ENCODE measurements around the gene HSD11B1L. TPM values are rescaled to one million over a fixed set of nuclear protein-coding genes. Genes with fewer than 3 reads are reported as not detected.

The HSD11B1L gene
- total RNA-seq, 1 experiment from 2014 or later, result 6.0 TPM

- H3K9me2 ChIP-seq (ENCODE audit: insufficient read depth), result no peaks in the 10 kb centered on the region
- no peaks in the 10 kb centered on the region for H3K9me3 ChIP-seq (ENCODE audit: control insufficient read depth in 1 of 2, insufficient read depth in 1 of 2, low read depth in 1 of 2, low read length in 2 of 2)
- ChIA-PET POLR2A (interaction anchor here (1.0 to 1.2 kb wide), 2 partner anchors 32 to 34 kb away, joined by 3 read pairs; partner anchors contain the start of genes RPL36 and SAFB), CTCF (no interaction called here), RAD21 (ENCODE audit: low non-redundant PET in 1 of 2, low total read pairs in 2 of 2, uncharacterized antibody in 2 of 2, unreplicated experiment in 2 of 2) (no interaction called here)
- DNase-seq (ENCODE audit: low read depth, low spot score), result no peak
- 0 out of 2 replicates have a peak, but pooled peaks cover 3% of the 10 kb centered on the region for H4K20me1 ChIP-seq (ENCODE audit: insufficient read depth)
- no peak overlapping the region for H2AFZ ChIP-seq (ENCODE audit: low read depth, low read length, poor library complexity, severe bottlenecking)
- peaks cover 60 to 76% of the 10 kb centered on the region in 2 experiments for H3K36me3 ChIP-seq (ENCODE audit: control insufficient read depth in 1 of 2, insufficient read depth in 2 of 2, low read length in 2 of 2)
- H3K79me2 ChIP-seq (ENCODE audit: insufficient read depth, low read length), result peaks cover 56% of the 10 kb centered on the region
- H3K4me1 ChIP-seq (ENCODE audit: control insufficient read depth in 1 of 2, insufficient read depth in 2 of 2, low read length in 2 of 2), result no peaks in the 10 kb centered on the region
- no peaks in the 10 kb centered on the region for H3K27me3 ChIP-seq (ENCODE audit: insufficient read depth, low read length)
- intact Hi-C loops (cut with micrococcal nuclease), result no loop called here
- no peak for ATAC-seq
- no peak overlapping the region for H3K4me3 ChIP-seq (replicated peaks in 1 of 2; ENCODE audit: low read depth in 1 of 2, low read length in 2 of 2)
- TF ChIP-seq FOSL1 (IDR thresholded peaks at IDR 0.05; ENCODE audit: low read depth) (no peak), ZBTB33 (IDR thresholded peaks at IDR 0.05; ENCODE audit: extremely low read depth, insufficient replicate concordance, low read length) (no peak)
- no peak overlapping the region for H3K4me2 ChIP-seq (ENCODE audit: low read length)
- BruUV-seq (replicated peaks), result no TSS peak
- H3K27ac ChIP-seq (ENCODE audit: low read depth, low read length), result no peak overlapping the region
- H3K9ac ChIP-seq (ENCODE audit: low read length), result no peak overlapping the region
Measured at GRCh38 chr19:5655412-5655811, 25.4 kb upstream of the HSD11B1L start.

- no peaks in the 10 kb centered on the region for H4K20me1 ChIP-seq (ENCODE audit: insufficient read depth)
- ChIA-PET CTCF (no interaction called here), RAD21 (ENCODE audit: low non-redundant PET in 1 of 2, low total read pairs in 2 of 2, uncharacterized antibody in 2 of 2, unreplicated experiment in 2 of 2) (no interaction called here), POLR2A (no interaction called here)
- H2AFZ ChIP-seq (ENCODE audit: low read depth, low read length, poor library complexity, severe bottlenecking), result no peak overlapping the region
- H3K4me2 ChIP-seq (ENCODE audit: low read length), result no peak overlapping the region
- peaks cover 49 to 68% of the 10 kb centered on the region in 2 experiments for H3K36me3 ChIP-seq (ENCODE audit: control insufficient read depth in 1 of 2, insufficient read depth in 2 of 2, low read length in 2 of 2)
- H3K9me2 ChIP-seq (ENCODE audit: insufficient read depth), result no peaks in the 10 kb centered on the region
- H3K79me2 ChIP-seq (ENCODE audit: insufficient read depth, low read length), result peaks cover 26% of the 10 kb centered on the region
- H3K4me3 ChIP-seq (replicated peaks in 1 of 2; ENCODE audit: low read depth in 1 of 2, low read length in 2 of 2), result no peak overlapping the region
- no peak overlapping the region for H3K27ac ChIP-seq (ENCODE audit: low read depth, low read length)
- DNase-seq (ENCODE audit: low read depth, low spot score) (no peak), ATAC-seq (no peak)
- no peaks in the 10 kb centered on the region for H3K9me3 ChIP-seq (ENCODE audit: control insufficient read depth in 1 of 2, insufficient read depth in 1 of 2, low read depth in 1 of 2, low read length in 2 of 2)
- no peaks in the 10 kb centered on the region for H3K27me3 ChIP-seq (ENCODE audit: insufficient read depth, low read length)
- intact Hi-C loops (cut with micrococcal nuclease), result no loop called here
- BruUV-seq (replicated peaks), result no TSS peak
- H3K9ac ChIP-seq (ENCODE audit: low read length), result no peak overlapping the region
- no peaks in the 10 kb centered on the region; a peak in 2 of 4 replicates for H3K4me1 ChIP-seq (ENCODE audit: control insufficient read depth in 1 of 2, insufficient read depth in 2 of 2, low read length in 2 of 2)
- TF ChIP-seq SP1 (IDR thresholded peaks at IDR 0.05; ENCODE audit: low read depth) (no peak), RAD21 (IDR thresholded peaks at IDR 0.05; ENCODE audit: low read depth) (no peak), SIN3A (IDR thresholded peaks at IDR 0.05; ENCODE audit: low read depth) (no peak), EGR1 (IDR thresholded peaks at IDR 0.05; ENCODE audit: low read depth) (no peak), FOSL1 (IDR thresholded peaks at IDR 0.05; ENCODE audit: low read depth) (no peak)
Measured at GRCh38 chr19:5661483-5661882, 19.3 kb upstream of the HSD11B1L start.
